GM10248 (cell line): ENCODE measurements around the gene MAPRE2.

Experiments
- CTCF ChIA-PET: fragments of 300-600 bp; sonication (Branson Sonifier 250); formaldehyde crosslinking; extraction: SDS; loops from one replicate; lab custom pipeline; 2021; ENCODE audit warnings: antibody characterized with exemption; lab: Yijun Ruan, JAX
- POLR2A ChIA-PET: fragments of 350-650 bp; sonication (Branson Sonifier 250); formaldehyde crosslinking; extraction: SDS; loops from one replicate; lab custom pipeline; 2020; ENCODE audit warnings: antibody characterized with exemption; lab: Yijun Ruan, JAX
- DNase-seq: peaks from one replicate; pipeline ENCODE4 v3.0.0; 2012; ENCODE audit errors: extremely low spot score
- TF ChIP-seq, protein P1 (sequence below): IDR thresholded peaks from 2 replicates; pipeline ENCODE4 v1.5.1; 2012; ENCODE audit warnings: mild to moderate bottlenecking, low read depth; ENCODE audit errors: extremely low read depth, missing control alignments, control extremely low read depth

MAPRE2 gene

DNA sequence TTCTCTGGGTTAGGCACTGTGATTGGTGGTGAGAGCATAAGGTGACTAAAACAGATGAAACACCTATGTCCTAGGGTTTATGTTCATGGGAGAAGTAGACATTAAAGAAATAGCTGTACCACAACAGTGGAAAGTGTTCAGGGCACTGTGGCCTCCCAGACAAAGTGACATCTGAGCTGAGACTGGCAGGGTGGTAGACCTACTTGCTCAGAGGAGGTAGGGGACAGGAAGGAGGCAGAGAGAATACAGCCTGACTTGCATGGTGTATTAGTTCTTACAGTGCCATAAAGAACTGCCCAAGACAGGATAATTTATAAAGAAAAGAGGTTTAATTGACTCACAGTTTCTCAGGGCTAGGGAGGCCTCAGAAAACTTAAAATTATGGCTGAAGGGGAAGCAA lies 82.6 kb downstream of the MAPRE2 start:
- POLR2A ChIA-PET, result no interaction called here
- CTCF ChIA-PET, result interaction anchor here (0.7 to 4.8 kb wide), 8 partner anchors 9 to 97 kb away, joined by 3 to 23 read pairs (median 10); no protein-coding TSS in a partner anchor
- TF ChIP-seq, protein P1, sequence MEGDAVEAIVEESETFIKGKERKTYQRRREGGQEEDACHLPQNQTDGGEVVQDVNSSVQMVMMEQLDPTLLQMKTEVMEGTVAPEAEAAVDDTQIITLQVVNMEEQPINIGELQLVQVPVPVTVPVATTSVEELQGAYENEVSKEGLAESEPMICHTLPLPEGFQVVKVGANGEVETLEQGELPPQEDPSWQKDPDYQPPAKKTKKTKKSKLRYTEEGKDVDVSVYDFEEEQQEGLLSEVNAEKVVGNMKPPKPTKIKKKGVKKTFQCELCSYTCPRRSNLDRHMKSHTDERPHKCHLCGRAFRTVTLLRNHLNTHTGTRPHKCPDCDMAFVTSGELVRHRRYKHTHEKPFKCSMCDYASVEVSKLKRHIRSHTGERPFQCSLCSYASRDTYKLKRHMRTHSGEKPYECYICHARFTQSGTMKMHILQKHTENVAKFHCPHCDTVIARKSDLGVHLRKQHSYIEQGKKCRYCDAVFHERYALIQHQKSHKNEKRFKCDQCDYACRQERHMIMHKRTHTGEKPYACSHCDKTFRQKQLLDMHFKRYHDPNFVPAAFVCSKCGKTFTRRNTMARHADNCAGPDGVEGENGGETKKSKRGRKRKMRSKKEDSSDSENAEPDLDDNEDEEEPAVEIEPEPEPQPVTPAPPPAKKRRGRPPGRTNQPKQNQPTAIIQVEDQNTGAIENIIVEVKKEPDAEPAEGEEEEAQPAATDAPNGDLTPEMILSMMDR, result no peak
- no peak for DNase-seq

DNA sequence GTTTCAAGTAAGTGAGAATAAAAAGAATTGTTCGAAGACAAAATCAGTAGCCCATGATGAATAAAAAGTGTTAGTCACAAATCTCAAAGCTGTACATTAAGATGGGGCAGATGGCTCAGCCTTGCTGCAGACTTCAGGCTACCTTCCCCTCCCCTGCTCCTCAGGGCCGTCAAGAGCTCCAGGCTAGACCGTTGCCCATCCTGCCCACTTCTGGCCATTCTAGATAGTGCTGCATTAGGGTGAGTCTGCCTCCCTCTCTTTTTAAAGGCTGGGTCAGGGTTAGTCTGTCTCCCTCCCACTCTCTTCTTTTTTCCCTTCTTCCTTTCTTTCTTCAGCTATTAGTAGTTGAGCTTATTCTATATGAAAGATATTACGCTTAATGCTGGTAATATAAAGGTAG lies 86.0 kb downstream of the MAPRE2 start:
- TF ChIP-seq, protein P1, result no peak
- ChIA-PET CTCF (interaction anchor here (0.6 to 2.1 kb wide), 13 partner anchors 10 to 121 kb away, joined by 3 to 9 read pairs (median 4); no protein-coding TSS in a partner anchor), POLR2A (interaction anchor here (0.8 kb wide), 1 partner anchor 10 kb away, joined by 3 read pairs; no protein-coding TSS in a partner anchor)
- no peak for DNase-seq

DNA sequence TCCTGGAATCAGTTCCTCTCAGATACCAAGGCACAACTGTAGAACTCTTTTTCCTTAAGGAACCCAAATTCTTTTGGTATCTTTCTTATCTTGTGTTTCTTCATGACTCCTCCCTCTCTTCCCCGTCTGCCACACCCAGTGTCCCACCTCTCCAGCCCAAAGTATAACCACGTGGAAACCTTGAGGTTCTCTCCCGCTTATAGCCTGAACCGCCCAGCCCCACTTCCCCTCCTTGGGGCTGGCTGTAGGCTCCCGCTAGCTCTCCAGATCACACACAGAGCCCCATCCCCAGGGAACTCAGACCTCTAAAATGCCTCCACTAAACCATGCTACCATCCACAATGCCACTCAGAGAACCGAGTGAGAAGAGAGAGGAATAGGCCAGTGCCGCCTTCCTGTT lies 87.5 kb downstream of the MAPRE2 start:
- CTCF ChIA-PET, result interaction anchor here (1.5 kb wide), 1 partner anchor 102 kb away, joined by 3 read pairs; no protein-coding TSS in a partner anchor
- TF ChIP-seq, protein P1, result no peak

DNA sequence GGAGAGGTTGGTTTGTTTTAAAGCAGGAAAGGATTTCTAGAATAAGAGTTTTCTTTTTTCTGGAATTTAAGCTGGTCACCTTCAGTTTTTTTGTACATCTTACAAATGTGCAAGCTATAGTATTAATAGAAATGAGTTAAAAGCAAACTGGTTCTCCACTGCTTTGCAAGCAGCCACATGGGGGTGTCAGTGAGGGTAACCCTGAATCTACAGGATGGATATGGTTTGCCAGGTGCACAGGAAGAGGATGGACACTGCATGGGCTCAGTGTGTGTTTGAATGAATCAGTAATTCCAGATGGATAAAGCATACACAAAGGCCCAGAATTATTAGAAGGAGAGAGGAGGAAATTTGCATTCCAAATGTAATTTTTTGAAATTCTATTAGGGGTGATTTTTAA lies 89.0 kb downstream of the MAPRE2 start:
- CTCF ChIA-PET, result interaction anchor here (0.9 to 4.5 kb wide), 4 partner anchors 11 to 100 kb away, joined by 3 to 24 read pairs (median 4); no protein-coding TSS in a partner anchor
- POLR2A ChIA-PET, result no interaction called here
- TF ChIP-seq, protein P1, result no peak
- DNase-seq, result no peak

More for the DNA sequence above, 87.5 kb downstream of the MAPRE2 start:
- no peak for DNase-seq
- POLR2A ChIA-PET, result no interaction called here

DNA sequence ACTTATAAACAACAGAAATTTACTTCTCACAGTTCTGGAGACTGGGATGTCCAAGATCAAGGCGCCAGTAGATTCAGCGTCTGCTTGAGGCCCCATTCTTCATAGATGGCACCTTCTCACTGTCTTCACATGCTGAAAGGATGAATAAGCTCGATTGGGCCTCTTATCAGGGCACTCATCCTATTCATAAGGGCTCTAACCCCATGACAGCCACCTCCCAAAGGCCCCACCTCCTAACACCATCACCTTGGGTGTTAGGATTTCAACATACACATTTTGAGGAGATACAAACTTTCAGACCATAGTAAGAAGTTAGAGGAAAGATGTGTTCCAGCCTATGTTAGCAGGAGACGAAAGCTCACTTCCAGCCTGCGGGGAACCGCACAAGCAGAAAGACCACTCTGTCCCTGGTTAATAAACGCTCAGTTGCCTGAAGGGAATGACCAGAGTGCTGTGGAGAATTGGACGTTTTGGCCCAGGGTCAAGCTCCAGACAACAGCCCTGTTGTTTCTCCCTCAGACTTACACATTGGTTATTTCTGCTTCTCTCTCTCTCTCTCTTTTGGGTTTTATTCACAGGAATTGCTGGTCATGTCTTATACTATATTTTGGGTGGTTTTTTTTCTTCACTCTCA lies 90.3 kb downstream of the MAPRE2 start:
- TF ChIP-seq, protein P1, result no peak
- CTCF ChIA-PET, result interaction anchor here (2.2 to 4.5 kb wide), 3 partner anchors 9 to 105 kb away, joined by 5 to 24 read pairs (median 16); no protein-coding TSS in a partner anchor
- no peak for DNase-seq
- POLR2A ChIA-PET, result no interaction called here

DNA sequence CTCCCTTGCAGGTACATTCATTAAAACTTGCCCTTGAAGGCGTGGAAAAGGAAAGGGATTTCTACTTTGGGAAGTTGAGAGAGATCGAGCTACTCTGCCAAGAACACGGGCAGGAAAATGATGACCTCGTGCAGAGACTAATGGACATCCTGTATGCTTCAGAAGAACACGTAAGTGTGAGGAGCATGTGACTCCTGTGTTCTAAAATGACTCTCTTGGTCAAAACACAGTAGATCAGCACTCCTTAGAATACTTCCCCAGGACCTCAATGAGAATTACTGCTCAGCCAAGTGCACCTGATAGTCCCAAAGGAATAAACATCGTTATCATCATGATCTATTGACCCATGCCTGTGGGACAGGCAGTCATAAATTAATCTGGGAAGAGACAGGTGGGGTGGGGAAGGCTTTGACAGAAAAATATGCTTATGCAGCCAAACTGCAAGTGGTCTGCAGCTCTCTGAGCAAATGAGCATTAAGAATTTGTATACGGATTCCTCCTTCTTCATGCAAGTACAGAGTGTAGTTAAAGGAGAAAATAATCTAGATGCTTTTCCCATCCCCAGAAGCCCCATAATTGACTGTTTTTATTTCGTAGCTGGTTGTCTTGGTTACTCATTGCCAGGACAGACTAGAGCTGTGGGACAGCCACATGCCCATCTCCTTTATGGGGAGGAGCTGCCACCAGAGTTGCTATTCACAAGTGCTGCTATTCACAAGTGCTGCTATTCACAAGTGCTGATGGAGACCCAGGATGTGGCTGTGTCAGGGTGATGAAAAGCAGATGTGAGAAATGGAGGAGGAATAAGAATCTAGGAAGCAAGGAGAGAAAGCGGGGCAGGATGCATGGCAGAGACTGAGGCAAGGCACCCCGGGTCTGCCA lies 91.0 kb downstream of the MAPRE2 start:
- ChIA-PET CTCF (interaction anchor here (1.2 to 4.5 kb wide), 5 partner anchors 9 to 106 kb away, joined by 3 to 24 read pairs (median 5); no protein-coding TSS in a partner anchor), POLR2A (no interaction called here)
- DNase-seq, result no peak
- TF ChIP-seq, protein P1, result no peak
